OCI-LY1 (cell line): ENCODE data around the gene RBMS1.

Experiments
- H2AFZ ChIP-seq: fragments of 200-600 bp; sonication (generic), shearing (Covaris generic); 2 replicates; pipeline ENCODE4 v1.6.0; 2014; ENCODE audit warnings: antibody characterized with exemption, mild to moderate bottlenecking, low read length
- H3F3A ChIP-seq: fragments of 200-600 bp; sonication (generic), shearing (Covaris generic); 2 replicates; pipeline ENCODE4 v1.6.0; 2014; ENCODE audit warnings: mild to moderate bottlenecking, antibody characterized with exemption, low read length, moderate library complexity; ENCODE audit not compliant: insufficient read depth
- H3K27ac ChIP-seq: fragments of 200-600 bp; sonication (generic); 2 replicates; pipeline ENCODE4 v1.5.1; 2014; ENCODE audit warnings: low read length, mixed run types, mild to moderate bottlenecking, low read depth; ENCODE audit not compliant: poor library complexity, severe bottlenecking
- H3K27me3 ChIP-seq: fragments of 200-600 bp; sonication (generic); 2 replicates; pipeline ENCODE4 v1.6.0; 2014; ENCODE audit warnings: antibody characterized with exemption, mild to moderate bottlenecking, low read length, moderate library complexity; ENCODE audit not compliant: insufficient read depth
- H3K36me3 ChIP-seq: fragments of 200-600 bp; sonication (generic); 2 replicates; pipeline ENCODE4 v1.6.1; 2014; ENCODE audit warnings: mild to moderate bottlenecking, antibody characterized with exemption, low read length, moderate library complexity, mixed read lengths; ENCODE audit not compliant: insufficient read depth
- H3K4me1 ChIP-seq: fragments of 200-600 bp; sonication (generic); 2 replicates; pipeline ENCODE4 v1.5.1; 2014; ENCODE audit warnings: mild to moderate bottlenecking, low read length, moderate library complexity; ENCODE audit not compliant: insufficient read depth, severe bottlenecking
- H3K4me2 ChIP-seq: fragments of 200-600 bp; sonication (generic), shearing (Covaris generic); 2 replicates; pipeline ENCODE4 v1.6.1; 2014; ENCODE audit warnings: low read length
- H3K4me3 ChIP-seq: fragments of 200-600 bp; sonication (generic); 2 replicates; pipeline ENCODE4 v1.5.1; 2014; ENCODE audit warnings: low read length, low read depth, mild to moderate bottlenecking, mixed read lengths; ENCODE audit not compliant: poor library complexity, severe bottlenecking
- H3K79me2 ChIP-seq: fragments of 200-600 bp; shearing (Covaris generic); 2 replicates; pipeline ENCODE4 v1.6.1; 2016; ENCODE audit warnings: mixed run types, low read length, mixed read lengths; ENCODE audit not compliant: insufficient read depth
- H3K9ac ChIP-seq: fragments of 200-600 bp; sonication (generic), shearing (Covaris generic); 2 replicates; pipeline ENCODE4 v1.6.1; 2014; ENCODE audit warnings: mild to moderate bottlenecking, low read length, mixed read lengths
- H3K9me2 ChIP-seq: fragments of 200-600 bp; sonication (generic), shearing (Covaris generic); 2 replicates; pipeline ENCODE4 v1.6.1; 2014; ENCODE audit warnings: low read depth, mild to moderate bottlenecking, low read length, mixed read lengths
- H3K9me3 ChIP-seq: fragments of 200-600 bp; shearing (Covaris generic); 2 replicates; pipeline ENCODE4 v1.6.1; 2014; ENCODE audit warnings: low read length, mixed read lengths
- H4K20me1 ChIP-seq: fragments of 200-600 bp; sonication (generic), shearing (Covaris generic); 2 replicates; pipeline ENCODE4 v1.6.0; 2016; ENCODE audit warnings: mild to moderate bottlenecking, low read length; ENCODE audit not compliant: insufficient read depth
- EZH2 ChIP-seq: fragments of 200-600 bp; sonication (generic), shearing (Covaris generic); IDR thresholded peaks from 2 replicates; pipeline ENCODE4 v1.8.0; 2017; ENCODE audit warnings: borderline replicate concordance, mixed run types, mild to moderate bottlenecking, antibody characterized with exemption, low read length, moderate library complexity, mixed read lengths
- TF ChIP-seq, protein P1 (sequence below): fragments of 200-600 bp; sonication (generic), shearing (Covaris generic); IDR thresholded peaks from 2 replicates; pipeline ENCODE4 v1.5.1; 2017; ENCODE audit warnings: mild to moderate bottlenecking, antibody characterized with exemption, low read length, moderate library complexity, mixed read lengths

RBMS1 gene

DNA sequence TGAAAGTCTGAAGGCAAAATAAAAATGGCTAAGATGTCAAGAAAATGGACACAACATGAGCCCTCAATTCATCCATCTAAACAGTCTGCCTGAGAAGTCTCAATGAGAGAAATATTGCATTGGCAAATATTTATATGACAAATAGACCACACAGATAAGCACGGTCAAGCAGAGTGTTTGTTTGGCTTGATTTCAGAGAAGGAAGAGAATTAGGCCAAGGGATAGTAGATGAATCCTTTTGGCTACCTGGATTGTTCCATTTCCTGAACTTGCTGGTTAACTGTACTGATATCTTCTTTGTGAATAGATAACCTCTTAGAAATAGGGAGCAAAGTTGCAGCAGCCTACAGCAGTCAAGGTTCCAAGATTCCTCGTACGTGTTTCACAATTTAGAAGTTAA is 129.6 kb downstream of the RBMS1 start:
- Histone ChIP-seq H3K9me3 (no peaks in the 10 kb centered on the region), H3K9me2 (no peaks in the 10 kb centered on the region), H3F3A (no peaks in the 10 kb centered on the region), H3K27me3 (no peaks in the 10 kb centered on the region), H3K4me3 (no peak overlapping the region), H4K20me1 (no peaks in the 10 kb centered on the region), H2AFZ (no peak overlapping the region), H3K79me2 (no peaks in the 10 kb centered on the region), H3K36me3 (no peaks in the 10 kb centered on the region), H3K9ac (no peak overlapping the region), H3K27ac (no peak overlapping the region), H3K4me2 (no peak overlapping the region), H3K4me1 (no peaks in the 10 kb centered on the region)
- no peak for TF ChIP-seq EZH2
- TF ChIP-seq, protein P1, sequence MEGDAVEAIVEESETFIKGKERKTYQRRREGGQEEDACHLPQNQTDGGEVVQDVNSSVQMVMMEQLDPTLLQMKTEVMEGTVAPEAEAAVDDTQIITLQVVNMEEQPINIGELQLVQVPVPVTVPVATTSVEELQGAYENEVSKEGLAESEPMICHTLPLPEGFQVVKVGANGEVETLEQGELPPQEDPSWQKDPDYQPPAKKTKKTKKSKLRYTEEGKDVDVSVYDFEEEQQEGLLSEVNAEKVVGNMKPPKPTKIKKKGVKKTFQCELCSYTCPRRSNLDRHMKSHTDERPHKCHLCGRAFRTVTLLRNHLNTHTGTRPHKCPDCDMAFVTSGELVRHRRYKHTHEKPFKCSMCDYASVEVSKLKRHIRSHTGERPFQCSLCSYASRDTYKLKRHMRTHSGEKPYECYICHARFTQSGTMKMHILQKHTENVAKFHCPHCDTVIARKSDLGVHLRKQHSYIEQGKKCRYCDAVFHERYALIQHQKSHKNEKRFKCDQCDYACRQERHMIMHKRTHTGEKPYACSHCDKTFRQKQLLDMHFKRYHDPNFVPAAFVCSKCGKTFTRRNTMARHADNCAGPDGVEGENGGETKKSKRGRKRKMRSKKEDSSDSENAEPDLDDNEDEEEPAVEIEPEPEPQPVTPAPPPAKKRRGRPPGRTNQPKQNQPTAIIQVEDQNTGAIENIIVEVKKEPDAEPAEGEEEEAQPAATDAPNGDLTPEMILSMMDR = no peak

DNA sequence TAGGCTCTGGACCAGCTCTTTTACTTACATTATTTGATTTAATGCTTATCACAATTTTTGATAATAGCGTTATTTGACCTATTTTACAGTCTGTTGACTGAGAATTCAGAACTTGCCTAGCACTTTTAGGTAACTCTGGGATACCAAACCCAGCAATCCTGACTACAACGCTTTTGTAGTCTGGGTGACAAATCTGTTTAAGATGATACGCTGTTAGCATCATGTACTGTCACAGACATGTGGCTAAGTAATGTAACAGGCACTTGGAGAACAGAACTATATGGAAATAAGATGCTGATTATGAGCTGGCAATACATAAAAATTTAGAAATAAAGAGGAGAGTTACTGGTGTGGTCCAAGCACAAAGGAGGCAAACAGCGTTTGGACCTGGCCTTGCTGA is 130.6 kb downstream of the RBMS1 start:
- no peak overlapping the region for H3K27ac ChIP-seq
- H3K9me3 ChIP-seq = no peaks in the 10 kb centered on the region
- H3K4me3 ChIP-seq = no peak overlapping the region
- H3F3A ChIP-seq = no peaks in the 10 kb centered on the region
- H3K4me1 ChIP-seq = no peaks in the 10 kb centered on the region
- H3K4me2 ChIP-seq = no peak overlapping the region
- no peaks in the 10 kb centered on the region for H3K27me3 ChIP-seq
- no peak overlapping the region for H2AFZ ChIP-seq
- TF ChIP-seq, protein P1 = no peak
- no peak for TF ChIP-seq EZH2
- H3K36me3 ChIP-seq = no peaks in the 10 kb centered on the region
- H4K20me1 ChIP-seq = no peaks in the 10 kb centered on the region
- H3K9ac ChIP-seq = no peak overlapping the region
- H3K79me2 ChIP-seq = no peaks in the 10 kb centered on the region
- no peaks in the 10 kb centered on the region for H3K9me2 ChIP-seq

DNA sequence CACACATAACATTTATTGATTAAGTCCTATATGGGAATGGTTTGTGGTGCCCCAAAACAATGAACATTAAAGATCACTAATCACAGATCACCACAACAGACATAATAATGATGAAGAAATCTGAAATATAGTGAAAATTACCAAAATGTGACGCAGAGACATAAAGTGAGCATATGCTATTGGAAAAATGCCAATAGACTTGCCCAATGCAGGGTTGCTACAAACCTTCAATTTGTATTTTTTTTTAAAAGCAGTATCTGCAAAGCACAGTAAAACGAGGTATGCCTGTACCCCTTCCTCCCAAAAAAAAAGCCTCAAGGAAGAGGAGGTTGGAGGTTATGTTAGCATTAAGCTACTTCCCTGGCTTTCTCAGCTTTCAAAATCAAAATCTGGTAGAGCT is 131.1 kb downstream of the RBMS1 start:
- H3K36me3 ChIP-seq = no peaks in the 10 kb centered on the region
- H3K79me2 ChIP-seq = no peaks in the 10 kb centered on the region
- H2AFZ ChIP-seq = no peak overlapping the region
- H3K9me3 ChIP-seq = no peaks in the 10 kb centered on the region
- H3K4me3 ChIP-seq = no peak overlapping the region
- no peaks in the 10 kb centered on the region for H3K4me1 ChIP-seq
- TF ChIP-seq, protein P1 = no peak
- TF ChIP-seq EZH2 = no peak
- H4K20me1 ChIP-seq = no peaks in the 10 kb centered on the region
- H3K27ac ChIP-seq = no peak overlapping the region
- no peaks in the 10 kb centered on the region for H3K9me2 ChIP-seq
- H3K27me3 ChIP-seq = no peaks in the 10 kb centered on the region
- no peak overlapping the region for H3K9ac ChIP-seq
- H3K4me2 ChIP-seq = no peak overlapping the region
- no peaks in the 10 kb centered on the region for H3F3A ChIP-seq
